Gastrocnemius medialis (tissue), 4 donors: ENCODE measurements around the gene PDCD10.

Experiments
- POLR2A ChIP-seq, 2 donors: fragments of 450-650 bp; IDR thresholded peaks; one replicate each; pipeline ENCODE4 v1.6.1; 2017; ENCODE audit warnings: antibody characterized with exemption in 2 of 2, mild to moderate bottlenecking in 2 of 2, moderate library complexity in 2 of 2
- TF ChIP-seq, protein P1 (sequence below), 5 experiments: fragments of 450-650 bp in 3 of 5; fragments of 200-600 bp in 2 of 5; sonication (generic) in 2 of 5; IDR thresholded peaks in 4 of 5; conservative IDR thresholded peaks in 1 of 5; 1 replicate in 4 of 5; 2 replicates in 1 of 5; pipeline ENCODE4 v1.5.1; 2016 to 2019; ENCODE audit warnings: antibody characterized with exemption in 5 of 5, mild to moderate bottlenecking in 3 of 5, moderate library complexity in 3 of 5

DNA sequence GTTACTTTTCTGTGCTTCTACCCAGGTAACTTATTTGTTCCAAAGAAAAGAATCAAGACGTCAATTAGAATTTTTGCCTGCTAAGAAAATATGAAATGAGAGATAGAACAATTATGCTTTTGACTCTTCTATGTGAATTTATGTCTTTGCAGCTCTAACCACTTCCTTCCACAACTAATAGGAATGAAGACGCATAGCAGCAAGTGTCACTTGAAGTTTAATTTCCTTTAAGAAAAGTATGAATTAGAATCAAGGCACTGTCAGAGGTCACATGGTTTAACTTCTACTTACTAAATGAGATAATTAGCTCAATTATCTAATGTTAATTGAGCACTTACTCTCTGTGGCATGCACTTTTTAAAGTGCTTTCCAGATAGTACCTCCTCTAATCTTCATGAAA, 84.2 kb downstream of the PDCD10 start:
- TF ChIP-seq, protein P1, sequence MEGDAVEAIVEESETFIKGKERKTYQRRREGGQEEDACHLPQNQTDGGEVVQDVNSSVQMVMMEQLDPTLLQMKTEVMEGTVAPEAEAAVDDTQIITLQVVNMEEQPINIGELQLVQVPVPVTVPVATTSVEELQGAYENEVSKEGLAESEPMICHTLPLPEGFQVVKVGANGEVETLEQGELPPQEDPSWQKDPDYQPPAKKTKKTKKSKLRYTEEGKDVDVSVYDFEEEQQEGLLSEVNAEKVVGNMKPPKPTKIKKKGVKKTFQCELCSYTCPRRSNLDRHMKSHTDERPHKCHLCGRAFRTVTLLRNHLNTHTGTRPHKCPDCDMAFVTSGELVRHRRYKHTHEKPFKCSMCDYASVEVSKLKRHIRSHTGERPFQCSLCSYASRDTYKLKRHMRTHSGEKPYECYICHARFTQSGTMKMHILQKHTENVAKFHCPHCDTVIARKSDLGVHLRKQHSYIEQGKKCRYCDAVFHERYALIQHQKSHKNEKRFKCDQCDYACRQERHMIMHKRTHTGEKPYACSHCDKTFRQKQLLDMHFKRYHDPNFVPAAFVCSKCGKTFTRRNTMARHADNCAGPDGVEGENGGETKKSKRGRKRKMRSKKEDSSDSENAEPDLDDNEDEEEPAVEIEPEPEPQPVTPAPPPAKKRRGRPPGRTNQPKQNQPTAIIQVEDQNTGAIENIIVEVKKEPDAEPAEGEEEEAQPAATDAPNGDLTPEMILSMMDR (IDR thresholded peaks at IDR 0.05 in 4 of 5, conservative IDR thresholded peaks at IDR 0.05 in 1 of 5): no peak
- TF ChIP-seq POLR2A (IDR thresholded peaks at IDR 0.05): no peak
